C4-2B (cell line): Measurements from ENCODE around the gene ZNF366.

Experiments used
- CTCF ChIP-seq: fragments of 450-650 bp; conservative IDR thresholded peaks from 2 replicates; pipeline ENCODE4 v1.5.1; 2017; ENCODE audit warnings: mild to moderate bottlenecking
- ZFX ChIP-seq: fragments of 450-650 bp; IDR thresholded peaks from 2 replicates; pipeline ENCODE4 v1.6.1; 2017

DNA sequence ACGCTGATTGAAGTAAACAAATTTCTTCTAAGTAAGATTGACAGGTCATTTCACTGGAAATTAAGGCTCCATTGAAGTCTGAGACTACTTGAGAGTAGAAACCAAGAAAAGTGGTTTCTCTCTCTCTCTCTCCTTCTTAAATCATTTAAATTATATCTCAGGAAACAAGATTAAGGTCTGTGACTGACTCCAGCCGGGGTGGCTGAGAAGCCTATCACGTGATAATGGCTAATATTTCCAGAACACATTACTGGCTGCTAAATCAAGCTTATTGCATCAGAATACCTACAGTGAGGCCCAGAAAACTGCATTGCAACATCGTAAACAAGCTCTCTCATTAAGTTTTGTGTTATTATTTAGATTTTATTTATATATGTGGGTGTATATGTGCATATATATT lies 98.6 kb downstream of the ZNF366 start:
- no peak for TF ChIP-seq CTCF
- TF ChIP-seq ZFX: no peak
